ENCODE data around the gene LURAP1L. TPM values are rescaled to one million over a fixed set of nuclear protein-coding genes. Genes with fewer than 3 reads are reported as not detected.

LURAP1L gene
- total and polyA plus RNA-seq, 11 donors = 1.4 to 5.7 (median 2.9) TPM

DNA sequence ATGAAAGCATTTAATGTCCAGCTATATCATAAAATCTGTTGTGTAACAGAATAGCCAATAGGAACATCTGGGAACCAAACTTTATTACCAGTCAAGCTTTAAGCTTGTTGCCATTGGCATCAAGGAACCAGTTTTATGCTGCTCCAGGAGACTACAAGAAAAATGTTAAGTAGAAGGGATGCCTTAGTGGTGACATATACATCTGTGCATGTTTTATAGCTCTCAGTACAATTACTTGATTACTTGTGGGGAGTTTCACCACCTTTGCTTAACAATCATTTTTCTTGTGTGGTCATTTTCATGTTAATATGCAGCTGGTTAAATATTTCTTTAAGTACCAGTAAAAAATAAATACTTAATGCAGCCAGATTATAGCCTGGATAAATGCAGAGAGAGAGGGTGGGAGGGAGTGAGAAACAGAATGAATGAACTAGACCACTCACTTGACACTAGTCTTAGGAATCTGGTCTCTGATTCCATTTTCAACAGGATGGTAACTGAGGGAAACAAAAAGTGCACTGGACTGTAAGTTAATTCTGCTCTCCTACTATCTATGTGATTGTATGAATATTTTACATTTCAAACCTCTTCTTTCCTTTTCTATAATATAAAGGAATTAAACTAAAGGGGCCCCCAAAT, 35.7 kb upstream of the LURAP1L start:
- no peak for DNase-seq
- no peaks in the 10 kb centered on the region for H3K27me3 ChIP-seq
- ATAC-seq = no peak
- TF ChIP-seq, protein P1, sequence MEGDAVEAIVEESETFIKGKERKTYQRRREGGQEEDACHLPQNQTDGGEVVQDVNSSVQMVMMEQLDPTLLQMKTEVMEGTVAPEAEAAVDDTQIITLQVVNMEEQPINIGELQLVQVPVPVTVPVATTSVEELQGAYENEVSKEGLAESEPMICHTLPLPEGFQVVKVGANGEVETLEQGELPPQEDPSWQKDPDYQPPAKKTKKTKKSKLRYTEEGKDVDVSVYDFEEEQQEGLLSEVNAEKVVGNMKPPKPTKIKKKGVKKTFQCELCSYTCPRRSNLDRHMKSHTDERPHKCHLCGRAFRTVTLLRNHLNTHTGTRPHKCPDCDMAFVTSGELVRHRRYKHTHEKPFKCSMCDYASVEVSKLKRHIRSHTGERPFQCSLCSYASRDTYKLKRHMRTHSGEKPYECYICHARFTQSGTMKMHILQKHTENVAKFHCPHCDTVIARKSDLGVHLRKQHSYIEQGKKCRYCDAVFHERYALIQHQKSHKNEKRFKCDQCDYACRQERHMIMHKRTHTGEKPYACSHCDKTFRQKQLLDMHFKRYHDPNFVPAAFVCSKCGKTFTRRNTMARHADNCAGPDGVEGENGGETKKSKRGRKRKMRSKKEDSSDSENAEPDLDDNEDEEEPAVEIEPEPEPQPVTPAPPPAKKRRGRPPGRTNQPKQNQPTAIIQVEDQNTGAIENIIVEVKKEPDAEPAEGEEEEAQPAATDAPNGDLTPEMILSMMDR (IDR thresholded peaks at IDR 0.05) = no peak
- no peak for TF ChIP-seq POLR2A (IDR thresholded peaks at IDR 0.05)
- H3K9me3 ChIP-seq = peaks cover 0 to 11% (median 0%) of the 10 kb centered on the region in 12 donors
- H3K36me3 ChIP-seq = no peaks in the 10 kb centered on the region
- intact Hi-C loops (cut with DNase I) = loop anchor here in 1 of 10 donors (5.0 kb wide), 1 partner anchor 33 kb away; no protein-coding TSS in a partner anchor
- H3K4me1 ChIP-seq = peaks cover 0 to 5% (median 0%) of the 10 kb centered on the region in 12 donors
- no peak overlapping the region for H3K4me3 ChIP-seq
- no peak overlapping the region for H3K27ac ChIP-seq

DNA sequence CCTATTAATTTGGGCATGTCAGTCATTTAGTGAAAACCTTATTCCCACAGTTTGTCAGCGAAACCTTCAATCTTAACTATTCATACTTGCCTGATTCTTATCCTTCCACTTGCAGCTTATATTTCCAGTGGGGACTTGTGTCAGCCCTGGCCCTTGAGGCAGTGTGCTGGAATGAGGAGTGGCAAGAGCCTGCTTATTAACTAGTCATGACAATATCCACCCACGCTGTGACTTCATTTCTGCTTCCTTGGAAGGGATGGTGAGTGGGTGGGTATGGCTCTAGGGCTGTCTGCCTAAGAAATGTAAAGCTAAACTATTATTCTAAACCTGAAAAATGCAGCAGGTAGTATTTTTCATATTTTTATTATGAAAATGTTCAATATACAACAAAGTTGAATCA, 34.0 kb upstream of the LURAP1L start:
- Histone ChIP-seq H3K36me3 (no peaks in the 10 kb centered on the region), H3K4me3 (no peak overlapping the region), H3K4me1 (peaks cover 0 to 5% (median 0%) of the 10 kb centered on the region in 12 donors), H3K27me3 (no peaks in the 10 kb centered on the region), H3K27ac (no peak overlapping the region), H3K9me3 (no peaks in the 10 kb centered on the region)
- TF ChIP-seq, protein P1 (IDR thresholded peaks at IDR 0.05) = no peak
- TF ChIP-seq POLR2A (IDR thresholded peaks at IDR 0.05) = no peak
- ATAC-seq = no peak
- WGBS, 4 donors = 78 to 88% (median 81%) methylated on average over 2 of the region's 2 CpGs
- intact Hi-C loops (cut with DNase I) = no loop called here
- no peak for DNase-seq

DNA sequence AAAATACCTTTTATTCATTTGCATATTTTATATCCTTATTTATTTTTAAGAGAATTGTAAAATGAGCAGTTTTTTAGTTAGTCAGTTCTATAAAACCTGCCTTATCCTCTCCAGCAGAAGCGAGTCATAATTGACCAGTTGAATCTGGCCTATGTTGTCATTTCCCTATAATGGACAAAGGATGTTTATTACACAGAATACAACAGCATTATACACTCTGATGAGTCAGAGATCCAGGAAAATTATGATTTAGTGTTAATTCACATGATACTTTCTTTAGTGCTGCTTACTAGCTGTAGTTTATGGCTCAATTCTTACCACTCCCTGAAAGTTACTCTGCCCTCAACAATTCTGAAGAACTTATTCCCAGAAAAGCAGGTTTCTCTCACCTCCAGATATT, 26.8 kb upstream of the LURAP1L start:
- Histone ChIP-seq H3K27me3 (no peaks in the 10 kb centered on the region), H3K4me1 (no peaks in the 10 kb centered on the region), H3K27ac (no peak overlapping the region), H3K36me3 (no peaks in the 10 kb centered on the region), H3K4me3 (no peak overlapping the region), H3K9me3 (no peaks in the 10 kb centered on the region)
- no peak for ATAC-seq
- intact Hi-C loops (cut with DNase I) = no loop called here
- 74 to 89% (median 79%) methylated on average over 1 of the region's 1 CpG for WGBS, 4 donors
- no peak for TF ChIP-seq POLR2A (IDR thresholded peaks at IDR 0.05)
- TF ChIP-seq, protein P1 (IDR thresholded peaks at IDR 0.05) = no peak
- DNase-seq = no peak

DNA sequence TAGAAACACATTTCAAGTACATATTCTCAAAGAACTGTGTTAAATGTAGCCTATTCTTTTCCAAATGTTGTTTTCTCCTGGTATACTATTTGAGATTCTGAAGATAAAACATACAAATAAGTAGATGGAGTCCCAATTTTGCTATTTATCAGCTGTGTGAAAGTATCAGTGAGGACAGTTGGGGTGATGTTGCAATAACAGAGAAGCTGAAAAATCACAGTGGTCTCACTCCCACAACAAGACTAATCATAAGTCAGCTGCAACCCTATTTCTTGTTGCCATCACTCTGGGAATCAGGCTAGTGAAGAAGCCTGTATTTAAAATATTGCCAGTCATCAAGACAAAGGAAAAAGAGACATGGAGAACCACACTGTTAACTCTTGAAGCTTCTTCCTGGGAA, 25.9 kb upstream of the LURAP1L start:
- Histone ChIP-seq H3K27ac (no peak overlapping the region), H3K27me3 (no peaks in the 10 kb centered on the region), H3K36me3 (no peaks in the 10 kb centered on the region), H3K4me3 (no peak overlapping the region), H3K4me1 (no peaks in the 10 kb centered on the region), H3K9me3 (no peaks in the 10 kb centered on the region)
- ATAC-seq (no peak), DNase-seq (no peak)
- TF ChIP-seq, protein P1 (IDR thresholded peaks at IDR 0.05) = no peak
- TF ChIP-seq POLR2A (IDR thresholded peaks at IDR 0.05) = no peak
- intact Hi-C loops (cut with DNase I) = no loop called here

Data from heart left ventricle (tissue), 16 donors.